Astrocyte (in vitro differentiated cells and primary cell): ENCODE data around the gene RECQL5. TPM values are rescaled to one million over a fixed set of nuclear protein-coding genes. Genes with fewer than 3 reads are reported as not detected.

Experiments
- DNase-seq: peaks from one replicate; pipeline ENCODE4 v3.0.0-alpha.2; 2010; ENCODE audit warnings: low read depth
- FAIRE-seq: peaks from 2 replicates; lab custom pipeline; 2011; peaks lifted over from hg19 to GRCh38; lab: Jason Lieb, UNC
- H2AFZ ChIP-seq: 2 replicates; pipeline ENCODE4 v1.6.0; 2012; ENCODE audit warnings: low read depth, low read length, inconsistent platforms
- H3K27ac ChIP-seq: 2 replicates; pipeline ENCODE4 v1.5.1; 2011; ENCODE audit warnings: low read depth, low read length, inconsistent platforms
- H3K27me3 ChIP-seq: 2 replicates; pipeline ENCODE4 v1.6.0; 2011; ENCODE audit warnings: low read length, inconsistent platforms; ENCODE audit not compliant: insufficient read depth
- H3K36me3 ChIP-seq: 2 replicates; pipeline ENCODE4 v1.5.1; 2011; ENCODE audit warnings: low read length, inconsistent platforms; ENCODE audit not compliant: insufficient read depth
- H3K4me1 ChIP-seq: 2 replicates; pipeline ENCODE4 v1.5.1; 2011; ENCODE audit warnings: low read length, inconsistent platforms; ENCODE audit not compliant: insufficient read depth
- H3K4me2 ChIP-seq: 2 replicates; pipeline ENCODE4 v1.6.0; 2012; ENCODE audit warnings: low read length, inconsistent platforms
- H3K4me3 ChIP-seq: 2 replicates; pipeline ENCODE4 v1.5.1; 2011; ENCODE audit warnings: low read depth, mild to moderate bottlenecking, low read length, inconsistent platforms; ENCODE audit not compliant: insufficient read depth
- H3K79me2 ChIP-seq: 2 replicates; pipeline ENCODE4 v1.6.0; 2012; ENCODE audit warnings: mild to moderate bottlenecking, low read length, inconsistent platforms; ENCODE audit not compliant: insufficient read depth
- H3K9ac ChIP-seq: 2 replicates; pipeline ENCODE4 v1.6.0; 2012; ENCODE audit warnings: mild to moderate bottlenecking, low read length, inconsistent platforms
- H3K9me3 ChIP-seq: 2 replicates; pipeline ENCODE4 v1.5.1; 2012; ENCODE audit warnings: low read depth, mild to moderate bottlenecking, low read length, inconsistent platforms; ENCODE audit not compliant: insufficient read depth
- H4K20me1 ChIP-seq: 2 replicates; pipeline ENCODE4 v1.6.0; 2012; ENCODE audit warnings: low read length, inconsistent platforms; ENCODE audit not compliant: insufficient read depth
- H3K27ac Mint-ChIP-seq: one replicate; pipeline ENCODE4 v1.8.0; 2021; ENCODE audit warnings: mild to moderate bottlenecking, mixed read lengths; ENCODE audit not compliant: unreplicated experiment
- H3K27me3 Mint-ChIP-seq: one replicate; pipeline ENCODE4 v1.8.0; 2021; ENCODE audit warnings: low read depth, mixed read lengths; ENCODE audit not compliant: unreplicated experiment
- H3K36me3 Mint-ChIP-seq: one replicate; pipeline ENCODE4 v1.8.0; 2021; ENCODE audit warnings: low read depth, mixed read lengths; ENCODE audit not compliant: unreplicated experiment
- H3K4me1 Mint-ChIP-seq: one replicate; pipeline ENCODE4 v1.8.0; 2021; ENCODE audit warnings: low read depth, mixed read lengths; ENCODE audit not compliant: unreplicated experiment
- H3K4me3 Mint-ChIP-seq: one replicate; pipeline ENCODE4 v1.8.0; 2021; ENCODE audit warnings: mild to moderate bottlenecking, moderate library complexity, mixed read lengths; ENCODE audit not compliant: unreplicated experiment
- H3K9me3 Mint-ChIP-seq: one replicate; pipeline ENCODE4 v1.8.0; 2021; ENCODE audit warnings: mild to moderate bottlenecking, mixed read lengths; ENCODE audit not compliant: unreplicated experiment
- EZH2 ChIP-seq: IDR thresholded peaks from 2 replicates; pipeline ENCODE4 v1.6.1; 2012; ENCODE audit warnings: mild to moderate bottlenecking, low read length, inconsistent platforms; ENCODE audit not compliant: insufficient read depth
- total RNA-seq: library from RNA; stranded (reverse); gene quantifications from 2 replicates; pipeline ENCODE4 v1.2.1, GENCODE V29; 2021
- TF ChIP-seq, protein P1 (sequence below): IDR thresholded peaks from 2 replicates; pipeline ENCODE4 v1.5.1; 2011; ENCODE audit warnings: low read depth, mild to moderate bottlenecking, inconsistent platforms, low read length, moderate library complexity; ENCODE audit not compliant: insufficient read depth

The RECQL5 gene
- total RNA-seq, 1 donor from 2014 or later, result 25.9 TPM

DNA sequence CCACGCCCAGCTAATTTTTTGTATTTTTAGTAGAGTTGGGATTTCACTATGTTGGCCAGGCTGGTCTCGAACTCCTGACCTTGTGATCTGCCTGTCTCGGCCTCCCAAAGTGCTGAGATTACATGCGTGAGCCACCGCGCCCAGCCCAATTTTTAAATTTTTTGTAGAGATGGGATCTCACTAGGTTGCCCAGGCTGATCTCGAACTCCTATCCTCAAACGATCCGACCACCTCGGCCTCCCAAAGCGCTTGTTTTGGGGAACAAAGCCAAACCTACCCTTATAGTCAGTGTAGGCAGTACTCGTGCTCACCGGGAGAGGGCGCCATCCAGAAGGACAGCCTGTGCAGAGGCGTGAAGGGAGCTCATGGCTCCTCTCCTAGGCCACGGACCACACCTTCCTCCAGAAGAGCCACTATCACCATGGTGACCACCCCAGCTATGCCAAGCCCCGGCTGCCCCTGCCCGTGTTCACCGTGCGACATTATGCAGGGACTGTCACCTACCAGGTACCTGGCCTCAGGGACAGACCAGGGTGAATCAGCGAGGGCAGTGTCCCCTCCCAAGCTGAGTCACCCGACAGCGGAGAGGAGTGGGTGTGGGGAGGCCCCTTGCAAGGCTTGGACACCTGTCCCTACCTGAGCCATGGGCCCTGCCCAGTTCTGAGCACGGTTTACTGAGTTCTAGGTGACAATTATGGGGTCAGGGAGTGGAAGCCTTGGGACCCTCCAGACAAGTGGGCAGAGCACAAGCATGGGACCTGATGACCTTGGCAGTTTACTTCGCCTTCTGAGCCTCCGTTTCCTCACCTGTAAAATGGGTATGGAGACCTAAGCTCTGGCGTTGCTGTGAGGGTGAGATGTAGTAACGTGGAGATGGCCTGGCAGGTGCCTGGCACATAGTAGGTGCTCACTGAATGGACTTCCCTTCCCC lies 65.6 kb downstream of the RECQL5 start:
- H3K9ac ChIP-seq, result no peak overlapping the region
- no peak overlapping the region for H3K27ac ChIP-seq
- TF ChIP-seq, protein P1, sequence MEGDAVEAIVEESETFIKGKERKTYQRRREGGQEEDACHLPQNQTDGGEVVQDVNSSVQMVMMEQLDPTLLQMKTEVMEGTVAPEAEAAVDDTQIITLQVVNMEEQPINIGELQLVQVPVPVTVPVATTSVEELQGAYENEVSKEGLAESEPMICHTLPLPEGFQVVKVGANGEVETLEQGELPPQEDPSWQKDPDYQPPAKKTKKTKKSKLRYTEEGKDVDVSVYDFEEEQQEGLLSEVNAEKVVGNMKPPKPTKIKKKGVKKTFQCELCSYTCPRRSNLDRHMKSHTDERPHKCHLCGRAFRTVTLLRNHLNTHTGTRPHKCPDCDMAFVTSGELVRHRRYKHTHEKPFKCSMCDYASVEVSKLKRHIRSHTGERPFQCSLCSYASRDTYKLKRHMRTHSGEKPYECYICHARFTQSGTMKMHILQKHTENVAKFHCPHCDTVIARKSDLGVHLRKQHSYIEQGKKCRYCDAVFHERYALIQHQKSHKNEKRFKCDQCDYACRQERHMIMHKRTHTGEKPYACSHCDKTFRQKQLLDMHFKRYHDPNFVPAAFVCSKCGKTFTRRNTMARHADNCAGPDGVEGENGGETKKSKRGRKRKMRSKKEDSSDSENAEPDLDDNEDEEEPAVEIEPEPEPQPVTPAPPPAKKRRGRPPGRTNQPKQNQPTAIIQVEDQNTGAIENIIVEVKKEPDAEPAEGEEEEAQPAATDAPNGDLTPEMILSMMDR, result peak; percentile 60
- TF ChIP-seq EZH2, result no peak
- H3K4me2 ChIP-seq, result no peak overlapping the region
- H2AFZ ChIP-seq, result no peak overlapping the region
- no peak overlapping the region for H3K4me3 Mint-ChIP-seq
- no peaks in the 10 kb centered on the region for H3K79me2 ChIP-seq
- H3K4me1 Mint-ChIP-seq, result no peaks in the 10 kb centered on the region
- H3K4me3 ChIP-seq, result no peak overlapping the region
- no peak overlapping the region for H3K27ac Mint-ChIP-seq
- H3K27me3 ChIP-seq, result peaks cover 6% of the 10 kb centered on the region
- H3K36me3 Mint-ChIP-seq, result no peaks in the 10 kb centered on the region
- H3K9me3 ChIP-seq, result no peaks in the 10 kb centered on the region
- DNase-seq (no peak), FAIRE-seq (no peak)
- H3K9me3 Mint-ChIP-seq, result no peaks in the 10 kb centered on the region
- H3K27me3 Mint-ChIP-seq, result peaks cover 7% of the 10 kb centered on the region
- no peaks in the 10 kb centered on the region for H3K4me1 ChIP-seq
- no peaks in the 10 kb centered on the region for H4K20me1 ChIP-seq
- H3K36me3 ChIP-seq, result no peaks in the 10 kb centered on the region

- Histone ChIP-seq H3K79me2 (no peaks in the 10 kb centered on the region), H3K9ac (no peak overlapping the region), H4K20me1 (no peaks in the 10 kb centered on the region), H3K4me1 (no peaks in the 10 kb centered on the region), H3K27me3 (peaks cover 4% of the 10 kb centered on the region), H3K36me3 (no peaks in the 10 kb centered on the region), H3K27ac (no peak overlapping the region), H3K4me2 (no peak overlapping the region), H2AFZ (no peak overlapping the region), H3K9me3 (no peaks in the 10 kb centered on the region), H3K4me3 (no peak overlapping the region)
- no peak overlapping the region for H3K4me3 Mint-ChIP-seq
- no peaks in the 10 kb centered on the region for H3K9me3 Mint-ChIP-seq
- peaks cover 10% of the 10 kb centered on the region for H3K27me3 Mint-ChIP-seq
- no peak overlapping the region for H3K27ac Mint-ChIP-seq
- DNase-seq, result no peak
- FAIRE-seq, result no peak
- no peak for TF ChIP-seq EZH2
- TF ChIP-seq, protein P1, result no peak
- H3K4me1 Mint-ChIP-seq, result no peaks in the 10 kb centered on the region
- peaks cover 2% of the 10 kb centered on the region for H3K36me3 Mint-ChIP-seq
Measured at GRCh38 chr17:75596320-75597087, 70.5 kb downstream of the RECQL5 start.
